ENCODE measurements around the gene CHAF1A.

DNA sequence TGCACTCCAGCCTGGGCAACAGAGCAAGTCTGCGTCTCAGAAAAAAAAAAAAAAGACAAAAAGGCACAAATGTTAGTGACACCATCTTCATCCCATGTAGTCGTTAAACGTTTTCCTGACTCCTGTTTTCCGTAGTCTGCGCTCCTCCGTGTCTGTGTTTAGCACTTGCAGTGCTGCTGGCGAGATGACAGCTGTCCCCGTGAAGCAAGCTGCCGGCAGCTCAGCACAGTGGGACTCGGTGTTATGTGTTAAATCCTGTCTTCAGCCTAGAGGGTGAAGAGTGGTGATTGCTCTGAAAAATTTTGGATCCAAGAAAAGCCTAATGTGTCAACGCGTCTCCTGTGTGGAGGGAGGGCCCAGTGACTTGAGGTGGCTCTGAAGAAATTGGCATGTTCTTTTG lies 36.8 kb downstream of the CHAF1A start:
- no peak for TF ChIP-seq EZH2 (IDR thresholded peaks at IDR 0.05; ENCODE audit: low read length, missing control alignments)
- TF ChIP-seq, protein P1, sequence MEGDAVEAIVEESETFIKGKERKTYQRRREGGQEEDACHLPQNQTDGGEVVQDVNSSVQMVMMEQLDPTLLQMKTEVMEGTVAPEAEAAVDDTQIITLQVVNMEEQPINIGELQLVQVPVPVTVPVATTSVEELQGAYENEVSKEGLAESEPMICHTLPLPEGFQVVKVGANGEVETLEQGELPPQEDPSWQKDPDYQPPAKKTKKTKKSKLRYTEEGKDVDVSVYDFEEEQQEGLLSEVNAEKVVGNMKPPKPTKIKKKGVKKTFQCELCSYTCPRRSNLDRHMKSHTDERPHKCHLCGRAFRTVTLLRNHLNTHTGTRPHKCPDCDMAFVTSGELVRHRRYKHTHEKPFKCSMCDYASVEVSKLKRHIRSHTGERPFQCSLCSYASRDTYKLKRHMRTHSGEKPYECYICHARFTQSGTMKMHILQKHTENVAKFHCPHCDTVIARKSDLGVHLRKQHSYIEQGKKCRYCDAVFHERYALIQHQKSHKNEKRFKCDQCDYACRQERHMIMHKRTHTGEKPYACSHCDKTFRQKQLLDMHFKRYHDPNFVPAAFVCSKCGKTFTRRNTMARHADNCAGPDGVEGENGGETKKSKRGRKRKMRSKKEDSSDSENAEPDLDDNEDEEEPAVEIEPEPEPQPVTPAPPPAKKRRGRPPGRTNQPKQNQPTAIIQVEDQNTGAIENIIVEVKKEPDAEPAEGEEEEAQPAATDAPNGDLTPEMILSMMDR (conservative IDR thresholded peaks at IDR 0.05 in 1 of 2, IDR thresholded peaks at IDR 0.05 in 1 of 2; ENCODE audit: low read depth in 1 of 2, low read length in 2 of 2) = no peak
